Measurements from ENCODE around the gene GSTA1. TPM values are rescaled to one million over a fixed set of nuclear protein-coding genes. Genes with fewer than 3 reads are reported as not detected.
"Not testable (repeated sequence)": the region's sequence is repeated elsewhere in the genome, so short reads cannot be mapped to it uniquely, and the experiment has no call there.

The GSTA1 gene
- total RNA-seq = not detected

DNA sequence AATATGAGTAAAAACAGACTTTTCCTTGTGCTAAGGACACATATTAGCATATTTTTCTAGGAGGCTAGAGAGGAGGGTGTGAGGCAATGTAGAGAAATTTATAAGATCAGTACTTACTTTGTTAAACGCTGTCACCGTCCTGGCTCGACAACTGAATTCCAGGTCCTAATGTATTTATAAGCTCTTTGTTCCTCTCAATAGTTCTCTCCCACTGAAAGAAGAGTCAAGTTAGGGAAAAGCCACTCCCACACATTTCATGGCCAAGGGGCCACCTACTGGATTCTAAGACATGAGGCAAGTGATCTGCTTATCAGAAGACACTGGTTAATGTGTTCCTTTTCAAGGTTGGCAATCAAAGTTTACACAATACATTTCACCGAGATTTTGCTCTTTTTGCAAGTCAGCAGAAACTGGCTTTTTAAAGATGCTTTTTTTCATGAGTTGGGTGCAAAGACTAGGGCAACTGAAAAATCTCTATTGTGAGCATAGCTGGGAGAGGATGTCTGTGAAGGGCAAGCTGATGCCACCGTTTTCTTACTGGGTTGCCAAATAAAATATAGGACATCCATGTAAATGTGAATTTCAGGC, at the start of gene GSTA1:
Gene GSTA1 (minus strand): TSS at position 149 of the 588 bp plus-strand sequence. CDS start 4,549 bp downstream, outside the sequence.
- H3K36me3 Mint-ChIP-seq; H3K27ac Mint-ChIP-seq; H3K9me3 Mint-ChIP-seq; ATAC-seq; DNase-seq (ENCODE audit: low spot score in 2 of 2): not testable (repeated sequence)

DNA sequence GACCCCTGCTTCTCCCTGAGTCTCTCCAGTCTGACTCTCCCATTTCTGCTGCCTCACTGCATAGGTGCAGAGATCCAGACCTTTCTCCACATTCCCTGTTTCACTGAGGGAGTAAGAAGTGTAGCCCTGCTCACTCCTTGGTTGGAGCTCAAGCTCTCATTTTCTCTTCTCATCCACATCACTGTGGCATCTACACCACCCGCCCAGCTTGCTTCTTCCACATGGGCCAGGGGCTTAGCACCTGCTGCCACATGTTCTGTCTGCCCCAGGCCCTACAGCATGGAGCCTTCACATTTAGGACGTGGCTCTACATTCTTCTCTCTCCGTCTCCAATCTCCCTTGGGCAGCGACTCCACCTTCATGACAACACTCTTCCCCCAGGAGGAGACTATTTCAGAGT, 45.5 kb upstream of the GSTA1 start:
- ATAC-seq (no peak), DNase-seq (ENCODE audit: low spot score in 2 of 2) (no peak)
- peaks cover 0 to 4% of the 10 kb centered on the region in 2 donors for H3K9me3 Mint-ChIP-seq
- no peak overlapping the region for H3K27ac Mint-ChIP-seq
- H3K36me3 Mint-ChIP-seq = no peaks in the 10 kb centered on the region

- ATAC-seq (no peak), DNase-seq (ENCODE audit: low spot score in 2 of 2) (no peak)
- Mint-ChIP-seq H3K27ac (no peak overlapping the region), H3K36me3 (no peaks in the 10 kb centered on the region), H3K9me3 (peaks cover 0 to 4% of the 10 kb centered on the region in 2 donors)
These were observed 42.4 kb upstream of the GSTA1 start for GRCh38 chr6:52846002-52846401.

DNA sequence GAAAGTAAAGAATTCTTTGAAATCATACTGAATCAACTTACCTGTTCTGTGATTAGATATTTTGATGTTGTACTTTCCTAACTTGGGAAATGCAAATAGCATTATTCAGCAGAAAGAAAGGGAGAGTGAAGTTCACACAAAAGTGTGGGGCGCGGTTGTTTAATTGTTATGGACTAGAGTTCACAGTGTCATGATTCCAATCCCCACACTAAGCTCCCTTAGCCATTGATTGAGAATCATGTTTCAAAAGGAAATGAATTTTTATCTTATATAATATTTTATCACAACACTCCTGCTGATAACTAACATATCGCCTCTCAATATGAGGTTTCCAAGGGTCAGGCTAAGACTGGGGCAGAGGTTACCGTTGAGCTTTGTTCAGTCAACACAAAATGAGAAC, 40.0 kb upstream of the GSTA1 start:
- Mint-ChIP-seq H3K36me3 (no peaks in the 10 kb centered on the region), H3K27ac (no peak overlapping the region), H3K9me3 (peaks cover 0 to 4% of the 10 kb centered on the region in 2 donors)
- no peak for DNase-seq (ENCODE audit: low spot score in 2 of 2)
- no peak for ATAC-seq

DNA sequence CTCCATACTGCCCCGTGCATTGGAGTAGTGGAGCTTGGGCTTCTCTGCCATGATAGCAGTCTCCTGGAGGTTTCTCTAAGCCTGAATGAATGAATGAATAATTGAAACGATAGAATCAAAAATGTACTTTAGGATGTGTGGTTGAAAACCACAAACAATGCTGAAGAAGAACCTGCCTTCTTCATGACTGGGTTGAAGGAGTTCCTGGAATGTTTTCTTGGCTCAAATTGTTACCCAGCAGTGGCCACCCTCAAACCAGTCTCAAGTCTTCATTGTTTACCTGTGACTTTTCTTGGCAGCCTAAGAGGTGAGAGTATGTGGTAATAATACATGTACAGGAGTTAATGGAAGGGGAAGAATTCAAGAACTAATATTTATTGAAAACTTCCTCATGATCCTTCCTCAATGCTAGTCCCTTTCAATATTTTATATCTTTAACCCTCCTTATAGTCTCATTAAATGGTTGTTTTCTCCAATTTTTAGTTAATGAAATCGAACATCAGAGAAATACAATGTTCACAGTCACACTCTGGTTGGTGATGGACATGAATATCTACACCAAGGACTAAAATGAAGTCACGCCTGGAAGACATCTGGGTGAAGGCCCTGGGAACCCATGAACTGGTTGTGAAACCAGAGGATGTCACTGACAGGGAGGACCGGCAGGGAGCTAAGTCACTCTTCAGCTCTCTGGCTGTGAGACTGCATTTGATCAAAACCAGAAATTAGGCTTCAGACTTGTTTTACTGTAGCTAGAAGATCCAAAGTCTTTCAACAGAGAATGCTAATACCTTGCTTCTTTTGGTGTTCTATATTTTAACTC, 37.4 kb upstream of the GSTA1 start, which contains the start of gene GSTA5:
Gene GSTA5 (minus strand): TSS at position 51 of the 823 bp plus-strand sequence.
- no peak for DNase-seq (ENCODE audit: low spot score in 2 of 2)
- ATAC-seq = no peak
- no peaks in the 10 kb centered on the region for H3K9me3 Mint-ChIP-seq
- H3K27ac Mint-ChIP-seq = no peak within 1 kb of the TSS
- no peaks in the 10 kb centered on the region for H3K36me3 Mint-ChIP-seq

DNA sequence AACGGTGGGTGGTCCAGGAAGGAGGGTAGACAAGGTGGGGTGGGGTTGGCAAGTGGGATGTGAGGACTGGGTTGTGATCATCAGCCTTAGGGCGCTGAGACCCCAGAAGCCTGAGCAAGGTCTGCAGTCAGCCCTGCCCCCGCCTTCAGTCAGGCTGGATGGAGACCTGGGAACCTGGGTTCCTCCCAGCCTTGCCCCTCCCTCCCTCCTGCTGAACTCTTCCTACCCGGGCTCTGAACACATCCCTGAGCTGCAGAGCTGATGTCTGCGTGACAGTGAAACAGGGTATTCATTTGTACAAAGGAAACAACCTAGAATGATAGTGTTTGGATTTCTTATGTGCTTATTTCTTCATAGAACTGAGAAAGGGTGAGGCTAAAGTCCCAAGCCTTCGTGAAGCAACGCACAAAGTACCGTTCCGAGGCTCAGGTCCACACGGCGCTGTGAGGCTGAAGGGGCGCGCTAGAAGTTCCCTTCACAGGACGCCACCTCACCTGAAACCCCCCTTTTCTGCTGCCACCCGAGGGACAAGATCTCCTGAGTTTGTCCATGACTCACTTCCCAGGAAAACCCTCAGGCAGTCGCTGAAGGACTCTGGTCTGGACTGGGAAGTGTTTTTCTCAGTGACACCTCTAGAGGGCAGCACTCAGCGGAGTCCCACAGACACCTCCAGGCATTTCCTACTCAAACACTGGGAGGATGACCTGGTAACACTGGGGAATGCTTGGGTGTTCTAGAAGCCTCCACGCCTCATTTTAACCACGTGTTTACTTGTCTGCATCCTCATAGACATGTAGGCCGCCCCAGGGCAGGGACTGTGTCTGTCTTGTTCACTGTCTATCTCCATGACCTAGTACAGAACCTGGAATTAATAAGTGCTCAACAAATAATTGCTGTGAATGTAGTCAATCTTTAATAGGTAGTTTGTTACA, 35.8 kb upstream of the GSTA1 start:
- peak; percentile 75 to 84 for ATAC-seq
- Mint-ChIP-seq H3K27ac (no peak overlapping the region), H3K36me3 (no peaks in the 10 kb centered on the region), H3K9me3 (no peaks in the 10 kb centered on the region)
- peak; percentile 57 to 58 for DNase-seq (ENCODE audit: low spot score in 2 of 2)

GRCh38 chr6:52834481-52834880, 30.9 kb upstream of the GSTA1 start:
- Mint-ChIP-seq H3K9me3 (no peaks in the 10 kb centered on the region), H3K36me3 (no peaks in the 10 kb centered on the region), H3K27ac (no peak overlapping the region)
- no peak for ATAC-seq
- DNase-seq (ENCODE audit: low spot score in 2 of 2) = no peak

GRCh38 chr6:52830869-52831268, 27.3 kb upstream of the GSTA1 start:
- not testable (repeated sequence) for H3K27ac Mint-ChIP-seq; ATAC-seq; H3K9me3 Mint-ChIP-seq; H3K36me3 Mint-ChIP-seq; DNase-seq (ENCODE audit: low spot score in 2 of 2)

GRCh38 chr6:52829046-52829817, 25.6 kb upstream of the GSTA1 start:
- no peak overlapping the region for H3K27ac Mint-ChIP-seq
- no peak for DNase-seq (ENCODE audit: low spot score in 2 of 2)
- no peak for ATAC-seq
- no peaks in the 10 kb centered on the region for H3K36me3 Mint-ChIP-seq
- H3K9me3 Mint-ChIP-seq = no peaks in the 10 kb centered on the region

- not testable (repeated sequence) for H3K27ac Mint-ChIP-seq; H3K36me3 Mint-ChIP-seq; DNase-seq (ENCODE audit: low spot score in 2 of 2); H3K9me3 Mint-ChIP-seq; ATAC-seq
These were observed 25.0 kb upstream of the GSTA1 start for GRCh38 chr6:52828621-52829020.

DNA sequence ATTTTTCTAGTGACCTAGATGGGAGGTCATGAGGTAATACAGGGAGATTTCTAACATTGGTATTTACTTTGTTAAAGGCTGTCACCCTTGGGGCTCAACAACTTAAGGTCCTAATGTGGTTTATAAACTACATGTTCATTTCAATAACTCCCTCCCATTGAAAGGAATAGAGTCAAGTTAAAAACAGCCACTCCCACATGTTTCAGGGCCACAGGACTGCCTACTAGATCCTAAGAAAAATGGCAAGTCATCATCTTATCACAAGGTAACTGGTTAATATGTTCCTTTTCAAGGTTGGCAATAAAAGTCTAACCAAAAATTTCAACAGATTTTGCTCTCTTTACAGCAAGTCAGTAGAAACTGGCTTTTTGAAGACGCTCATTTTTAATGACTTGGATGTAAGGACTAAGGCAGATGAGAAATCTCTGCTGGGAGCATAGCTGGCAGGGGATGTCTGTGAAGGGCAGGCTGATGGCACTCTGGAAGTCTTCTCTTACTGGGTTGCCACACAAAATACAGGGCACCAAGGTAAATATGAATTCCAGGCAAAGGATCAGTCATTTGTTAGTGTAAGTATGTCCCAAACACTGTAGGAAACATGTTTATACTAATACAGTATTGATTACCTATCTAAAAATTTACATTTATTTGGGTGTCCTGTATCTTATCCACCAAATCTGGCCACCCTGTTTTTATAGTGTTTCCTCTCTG, 23.6 kb upstream of the GSTA1 start:
- H3K9me3 Mint-ChIP-seq; H3K36me3 Mint-ChIP-seq; ATAC-seq; DNase-seq (ENCODE audit: low spot score in 2 of 2); H3K27ac Mint-ChIP-seq: not testable (repeated sequence)

- no peak overlapping the region for H3K27ac Mint-ChIP-seq
- ATAC-seq (no peak), DNase-seq (ENCODE audit: low spot score in 2 of 2) (no peak)
- no peaks in the 10 kb centered on the region for H3K9me3 Mint-ChIP-seq
- peaks cover 0 to 7% of the 10 kb centered on the region in 2 donors for H3K36me3 Mint-ChIP-seq
These were observed 22.9 kb upstream of the GSTA1 start for GRCh38 chr6:52826513-52826912.

DNA sequence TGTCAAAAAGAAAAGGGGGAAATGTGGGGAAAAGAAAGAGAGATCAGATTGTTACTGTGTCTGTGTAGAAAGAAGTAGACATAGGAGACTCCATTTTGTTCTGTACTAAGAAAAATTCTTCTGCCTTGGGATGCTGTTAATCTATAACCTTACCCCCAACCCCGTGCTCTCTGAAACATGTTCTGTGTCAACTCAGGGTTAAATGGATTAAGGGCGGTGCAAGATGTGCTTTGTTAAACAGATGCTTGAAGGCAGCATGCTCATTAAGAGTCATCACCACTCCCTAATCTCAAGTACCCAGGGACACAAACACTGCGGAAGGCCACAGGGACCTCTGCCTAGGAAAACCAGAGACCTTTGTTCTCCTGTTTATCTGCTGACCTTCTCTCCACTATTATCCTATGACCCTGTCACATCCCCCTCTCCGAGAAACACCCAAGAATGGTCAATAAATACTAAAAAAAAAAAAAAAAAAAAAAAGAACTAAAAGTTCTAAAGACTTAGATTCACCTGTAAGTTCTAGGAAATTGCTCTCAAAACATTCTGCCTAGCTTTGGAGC, 22.4 kb upstream of the GSTA1 start:
- not testable (repeated sequence) for H3K36me3 Mint-ChIP-seq; H3K27ac Mint-ChIP-seq; DNase-seq (ENCODE audit: low spot score in 2 of 2); ATAC-seq; H3K9me3 Mint-ChIP-seq

- H3K9me3 Mint-ChIP-seq; DNase-seq (ENCODE audit: low spot score in 2 of 2); H3K36me3 Mint-ChIP-seq; H3K27ac Mint-ChIP-seq; ATAC-seq: not testable (repeated sequence)
These were observed 21.7 kb upstream of the GSTA1 start for GRCh38 chr6:52825270-52825793.

- no peaks in the 10 kb centered on the region for H3K9me3 Mint-ChIP-seq
- no peak for ATAC-seq
- peaks cover 0 to 7% of the 10 kb centered on the region in 2 donors for H3K36me3 Mint-ChIP-seq
- H3K27ac Mint-ChIP-seq = no peak overlapping the region
- no peak for DNase-seq (ENCODE audit: low spot score in 2 of 2)
These were observed 18.2 kb upstream of the GSTA1 start for GRCh38 chr6:52821842-52822241.
